Neuronal stem cell (in vitro differentiated cells): ENCODE results near the gene FRMPD4.

Experiments
- DNase-seq: peaks from one replicate; pipeline ENCODE4 v3.0.0-alpha.2; 2013; ENCODE audit warnings: low spot score
- H2AFZ ChIP-seq: one replicate; pipeline ENCODE4 v1.6.1; 2013; ENCODE audit warnings: mild to moderate bottlenecking, low read length, inconsistent platforms
- H2AK5ac ChIP-seq: 2 replicates; pipeline ENCODE4 v1.6.1; 2013; ENCODE audit warnings: low read depth, mild to moderate bottlenecking, inconsistent platforms, low read length, moderate library complexity, mixed read lengths
- H2BK120ac ChIP-seq: 2 replicates; pipeline ENCODE4 v1.6.1; 2013; ENCODE audit warnings: low read depth, mild to moderate bottlenecking, inconsistent platforms, low read length, moderate library complexity, mixed read lengths
- H2BK12ac ChIP-seq: one replicate; pipeline ENCODE4 v1.6.1; 2013; ENCODE audit warnings: low read length, inconsistent platforms
- H2BK15ac ChIP-seq: 2 replicates; pipeline ENCODE4 v1.6.1; 2013; ENCODE audit warnings: mild to moderate bottlenecking, low read length, inconsistent platforms, mixed read lengths
- H2BK5ac ChIP-seq: one replicate; pipeline ENCODE4 v1.6.1; 2013; ENCODE audit warnings: inconsistent platforms, mild to moderate bottlenecking, low read length, moderate library complexity
- H3K14ac ChIP-seq: one replicate; pipeline ENCODE4 v1.6.1; 2013; ENCODE audit warnings: low read length, inconsistent platforms
- H3K18ac ChIP-seq: 2 replicates; pipeline ENCODE4 v1.6.1; 2013; ENCODE audit warnings: low read length, inconsistent platforms
- H3K23ac ChIP-seq: 2 replicates; pipeline ENCODE4 v1.6.1; 2013; ENCODE audit warnings: low read depth, mild to moderate bottlenecking, mixed read lengths, low read length, inconsistent platforms; ENCODE audit not compliant: poor library complexity
- H3K27ac ChIP-seq: replicated peaks from 3 replicates; pipeline ENCODE4 v1.5.1; 2013; ENCODE audit warnings: low read length, inconsistent platforms
- H3K27me3 ChIP-seq, 3 experiments: 2 replicates each; pipeline ENCODE4 v1.6.1; 2013; ENCODE audit warnings: low read length in 3 of 3, mild to moderate bottlenecking in 2 of 3, inconsistent platforms in 1 of 3, low read depth in 1 of 3, mixed read lengths in 1 of 3, moderate library complexity in 1 of 3; ENCODE audit not compliant: control insufficient read depth in 3 of 3, insufficient read depth in 3 of 3
- H3K36me3 ChIP-seq, 2 donors: replicated peaks in 1 of 2; 2 replicates each; pipeline ENCODE4 v1.6.1; 2013; ENCODE audit warnings: low read length in 2 of 2; ENCODE audit not compliant: control insufficient read depth in 2 of 2, insufficient read depth in 2 of 2
- H3K4ac ChIP-seq: 2 replicates; pipeline ENCODE4 v1.6.1; 2013; ENCODE audit warnings: inconsistent platforms, mild to moderate bottlenecking, low read length, moderate library complexity
- H3K4me1 ChIP-seq, 2 donors: 1 replicate in 1 of 2; 2 replicates in 1 of 2; pipeline ENCODE4 v1.6.1; 2013; ENCODE audit warnings: low read length in 2 of 2, low read depth in 1 of 2; ENCODE audit not compliant: control insufficient read depth in 2 of 2, insufficient read depth in 1 of 2
- H3K4me2 ChIP-seq: one replicate; pipeline ENCODE4 v1.6.1; 2013; ENCODE audit warnings: mild to moderate bottlenecking, low read length, inconsistent platforms; ENCODE audit not compliant: insufficient read depth, poor library complexity, severe bottlenecking
- H3K4me3 ChIP-seq, 2 donors: 2 replicates each; pipeline ENCODE4 v1.5.1; 2013; ENCODE audit warnings: low read length in 2 of 2, mild to moderate bottlenecking in 2 of 2, inconsistent platforms in 1 of 2, moderate library complexity in 1 of 2
- H3K79me1 ChIP-seq: one replicate; pipeline ENCODE4 v1.6.1; 2013; ENCODE audit warnings: low read depth, mild to moderate bottlenecking, inconsistent platforms, low read length, moderate library complexity
- H3K9ac ChIP-seq: one replicate; pipeline ENCODE4 v1.6.1; 2013; ENCODE audit warnings: mild to moderate bottlenecking, low read depth, low read length, inconsistent platforms; ENCODE audit not compliant: poor library complexity
- H3K9me3 ChIP-seq, 2 donors: replicated peaks in 1 of 2; 2 replicates each; pipeline versions ENCODE3 to v1.6.1; 2013; ENCODE audit warnings: low read length in 2 of 2, mild to moderate bottlenecking in 2 of 2, inconsistent platforms in 1 of 2, low read depth in 1 of 2, mixed read lengths in 1 of 2, moderate library complexity in 1 of 2; ENCODE audit not compliant: control insufficient read depth in 2 of 2, insufficient read depth in 1 of 2
- H4K8ac ChIP-seq: one replicate; pipeline ENCODE4 v1.6.1; 2013; ENCODE audit warnings: low read depth, mild to moderate bottlenecking, inconsistent platforms, low read length, moderate library complexity
- H4K91ac ChIP-seq: one replicate; pipeline ENCODE4 v1.6.1; 2013; ENCODE audit warnings: low read length, low read depth, mild to moderate bottlenecking, inconsistent platforms; ENCODE audit not compliant: poor library complexity
- whole genome bisulfite sequencing, 2 donors: extraction: QIAGEN DNeasy Blood & Tissue Kit; methylation state at CpG; one replicate each; pipeline ENCODE4 v1.1.7; 2013; ENCODE audit warnings: missing lambda C conversion rate in 2 of 2, mixed read lengths in 1 of 2; ENCODE audit not compliant: insufficient read length in 2 of 2, insufficient replicate concordance in 1 of 2; ENCODE audit errors: extremely low coverage in 2 of 2; 5-methylcytosine and 5-hydroxymethylcytosine counted together

The FRMPD4 gene

GRCh38 chrX:12282991-12283390 is 144.7 kb downstream of the FRMPD4 start:
- H3K9ac ChIP-seq: no peak overlapping the region
- H4K91ac ChIP-seq: no peak overlapping the region
- H2BK120ac ChIP-seq: no peak overlapping the region
- WGBS, 2 donors: no CpG with 5 or more reads among the region's 2 CpGs
- no peak overlapping the region for H3K27ac ChIP-seq
- H3K9me3 ChIP-seq: no peaks in the 10 kb centered on the region
- no peaks in the 10 kb centered on the region for H3K27me3 ChIP-seq
- no peak overlapping the region for H2BK5ac ChIP-seq
- H2AFZ ChIP-seq: no peak overlapping the region
- H3K18ac ChIP-seq: no peak overlapping the region
- no peak overlapping the region for H2AK5ac ChIP-seq
- no peak overlapping the region for H3K23ac ChIP-seq
- H3K14ac ChIP-seq: no peak overlapping the region
- no peaks in the 10 kb centered on the region for H3K36me3 ChIP-seq
- no peaks in the 10 kb centered on the region for H3K79me1 ChIP-seq
- H4K8ac ChIP-seq: no peak overlapping the region
- no peak overlapping the region for H3K4ac ChIP-seq
- no peaks in the 10 kb centered on the region for H3K4me1 ChIP-seq
- no peak overlapping the region for H2BK12ac ChIP-seq
- no peak for DNase-seq
- no peak overlapping the region for H3K4me3 ChIP-seq
- no peak overlapping the region for H2BK15ac ChIP-seq
- no peak overlapping the region for H3K4me2 ChIP-seq

DNA sequence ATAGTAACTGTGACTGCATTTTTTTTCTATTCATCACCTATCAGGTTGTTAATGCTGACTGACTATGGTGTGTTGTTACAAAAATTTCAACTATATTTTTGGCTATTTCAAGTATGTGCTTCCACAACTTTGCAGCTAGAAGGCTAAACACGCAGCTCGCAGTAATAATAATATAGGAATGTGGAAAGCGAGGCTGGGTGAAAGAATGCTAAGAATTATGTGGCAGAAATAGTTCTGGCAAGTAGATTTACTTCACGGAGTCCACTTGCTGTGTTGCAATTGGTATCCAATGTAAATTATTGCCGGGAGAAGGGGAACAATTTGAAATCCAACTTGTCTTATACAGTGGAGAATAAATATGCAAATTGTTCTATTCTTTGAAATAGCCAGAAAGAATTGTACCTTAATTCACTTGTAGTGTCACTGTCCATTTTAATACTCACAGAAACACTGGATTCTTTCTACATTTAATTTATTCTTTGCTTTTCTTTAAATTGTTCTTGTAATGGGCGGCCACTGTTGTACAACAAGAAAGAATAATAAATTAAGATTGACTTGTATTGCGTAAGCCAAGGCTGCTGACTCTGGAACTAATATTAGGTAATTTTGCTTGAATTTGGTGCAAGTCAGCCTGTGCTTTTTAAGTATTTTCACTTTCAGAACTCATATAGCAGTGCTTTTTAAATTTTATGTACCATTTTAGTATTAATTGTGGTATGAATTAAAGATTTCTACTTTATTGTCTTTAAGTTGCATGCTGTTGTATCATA is 154.9 kb downstream of the FRMPD4 start:
- Histone ChIP-seq H3K79me1 (no peaks in the 10 kb centered on the region), H3K36me3 (no peaks in the 10 kb centered on the region), H4K8ac (no peak overlapping the region), H3K23ac (no peak overlapping the region), H3K4ac (no peak overlapping the region), H3K4me2 (no peak overlapping the region), H3K9ac (no peak overlapping the region), H3K4me1 (no peaks in the 10 kb centered on the region), H2BK120ac (no peak overlapping the region), H2AK5ac (no peak overlapping the region), H3K18ac (no peak overlapping the region), H2BK5ac (no peak overlapping the region), H3K9me3 (no peaks in the 10 kb centered on the region), H3K27ac (no peak overlapping the region), H4K91ac (no peak overlapping the region), H3K14ac (no peak overlapping the region), H2BK12ac (no peak overlapping the region), H3K27me3 (no peaks in the 10 kb centered on the region), H2AFZ (no peak overlapping the region), H3K4me3 (no peak overlapping the region), H2BK15ac (no peak overlapping the region)
- no CpG with 5 or more reads among the region's 7 CpGs for WGBS, 2 donors
- DNase-seq: no peak

- Histone ChIP-seq H3K9me3 (no peaks in the 10 kb centered on the region), H2BK12ac (no peak overlapping the region), H3K18ac (no peak overlapping the region), H2BK15ac (no peak overlapping the region), H2BK120ac (no peak overlapping the region), H3K14ac (no peak overlapping the region), H3K4me3 (no peak overlapping the region), H3K9ac (no peak overlapping the region), H2BK5ac (no peak overlapping the region), H4K8ac (no peak overlapping the region), H3K23ac (no peak overlapping the region), H3K27me3 (no peaks in the 10 kb centered on the region), H3K4me1 (no peaks in the 10 kb centered on the region), H2AFZ (no peak overlapping the region), H3K36me3 (no peaks in the 10 kb centered on the region), H2AK5ac (no peak overlapping the region), H3K79me1 (no peaks in the 10 kb centered on the region), H3K4ac (no peak overlapping the region), H3K4me2 (no peak overlapping the region), H4K91ac (no peak overlapping the region), H3K27ac (no peak overlapping the region)
- no peak for DNase-seq
- WGBS, 2 donors: 100% methylated on average over 2 to 3 of the region's 4 CpGs
These were observed 159.1 kb downstream of the FRMPD4 start for GRCh38 chrX:12297353-12297752.

- no peak overlapping the region for H3K14ac ChIP-seq
- no peak overlapping the region for H2AFZ ChIP-seq
- H4K91ac ChIP-seq: no peak overlapping the region
- H3K27me3 ChIP-seq: no peaks in the 10 kb centered on the region
- no peak overlapping the region for H2BK12ac ChIP-seq
- H3K18ac ChIP-seq: no peak overlapping the region
- H3K4ac ChIP-seq: no peak overlapping the region
- H2BK15ac ChIP-seq: no peak overlapping the region
- no peak for DNase-seq
- H2BK5ac ChIP-seq: no peak overlapping the region
- H3K23ac ChIP-seq: no peak overlapping the region
- H2BK120ac ChIP-seq: no peak overlapping the region
- no peaks in the 10 kb centered on the region for H3K9me3 ChIP-seq
- H3K4me1 ChIP-seq: no peaks in the 10 kb centered on the region
- no peak overlapping the region for H2AK5ac ChIP-seq
- no peaks in the 10 kb centered on the region for H3K79me1 ChIP-seq
- H3K4me2 ChIP-seq: no peak overlapping the region
- WGBS, 2 donors: no CpG with 5 or more reads among the region's 3 CpGs
- no peaks in the 10 kb centered on the region for H3K36me3 ChIP-seq
- no peak overlapping the region for H3K27ac ChIP-seq
- H3K9ac ChIP-seq: no peak overlapping the region
- H3K4me3 ChIP-seq: no peak overlapping the region
- H4K8ac ChIP-seq: no peak overlapping the region
These were observed 163.0 kb downstream of the FRMPD4 start for GRCh38 chrX:12301288-12301687.
